Measurements from ENCODE around the gene BGN.

Gene BGN

DNA sequence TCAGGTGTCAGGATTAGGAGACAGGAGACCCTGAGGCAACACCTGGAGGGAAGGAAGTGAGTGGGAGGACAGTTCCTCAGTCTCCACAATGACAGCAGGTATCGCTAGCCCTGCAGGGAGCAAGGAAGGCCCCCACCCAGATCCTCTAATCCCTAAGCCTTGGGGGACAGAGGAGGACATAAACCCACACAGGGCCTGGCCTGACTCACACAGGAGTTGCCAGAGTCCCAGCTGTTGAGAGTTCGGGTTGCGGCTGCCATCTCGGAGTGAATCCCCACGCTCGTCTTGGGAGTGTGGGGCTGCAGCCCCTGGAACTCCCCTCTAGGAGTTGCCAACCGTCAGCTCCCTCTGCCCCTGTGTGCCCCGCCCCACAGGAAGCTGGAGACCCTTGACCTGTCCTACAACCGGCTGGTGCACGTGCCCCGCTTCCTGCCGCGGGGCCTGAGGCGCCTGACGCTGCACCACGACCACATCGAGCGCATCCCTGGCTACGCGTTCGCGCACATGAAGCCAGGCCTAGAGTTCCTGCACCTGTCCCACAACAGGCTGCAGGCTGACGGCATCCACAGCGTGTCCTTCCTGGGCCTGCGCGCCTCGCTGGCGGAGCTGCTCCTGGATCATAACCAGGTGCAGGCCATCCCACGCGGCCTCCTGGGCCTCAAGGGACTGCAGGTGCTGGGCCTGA, 9.2 kb upstream of the BGN start:
- DNase-seq = no peak

DNA sequence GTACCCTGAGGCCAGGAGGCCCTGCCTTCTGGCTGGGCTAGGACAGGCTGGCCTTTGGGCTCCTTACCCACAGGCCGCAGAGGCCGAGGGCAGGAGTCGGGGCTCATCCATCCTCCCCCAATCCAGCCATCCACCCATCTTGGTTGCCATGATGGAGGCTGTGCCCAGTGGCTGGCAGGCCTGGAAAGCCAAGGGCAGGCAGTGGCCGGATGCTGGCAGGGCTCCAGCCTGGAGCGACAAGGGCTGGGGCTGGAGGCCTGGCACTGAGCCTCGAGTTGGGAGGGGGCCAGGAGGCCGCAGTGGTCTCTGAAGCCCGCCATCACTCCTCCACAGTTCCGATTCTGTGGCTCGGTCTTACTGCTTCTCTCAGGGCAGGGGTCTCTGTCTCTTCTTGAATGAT, 8.6 kb upstream of the BGN start:
- no peak for DNase-seq

DNA sequence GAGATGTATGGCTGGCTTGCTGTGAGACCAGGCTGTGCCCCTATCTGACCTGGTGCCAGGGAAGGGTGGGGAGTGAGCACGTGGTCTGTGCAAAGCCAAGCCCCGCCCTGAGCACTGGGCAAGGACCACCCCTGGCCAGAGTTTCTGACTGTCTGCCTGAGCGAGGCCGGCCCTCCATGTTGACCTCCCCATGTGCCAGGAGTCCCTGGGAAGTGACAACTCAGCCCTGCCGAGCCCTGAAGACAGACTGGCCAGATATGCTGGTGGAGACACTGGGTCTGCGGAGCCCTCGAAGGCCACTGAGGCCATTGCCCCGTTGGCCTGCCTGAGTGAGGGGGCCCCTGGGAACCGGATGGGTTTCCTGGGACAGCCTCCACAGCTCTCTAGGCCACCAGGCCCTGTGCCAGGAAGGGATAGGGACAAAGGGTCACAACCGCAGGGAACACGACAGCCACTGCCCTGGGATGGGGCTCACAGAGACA, 7.1 kb upstream of the BGN start:
- DNase-seq = no peak

DNA sequence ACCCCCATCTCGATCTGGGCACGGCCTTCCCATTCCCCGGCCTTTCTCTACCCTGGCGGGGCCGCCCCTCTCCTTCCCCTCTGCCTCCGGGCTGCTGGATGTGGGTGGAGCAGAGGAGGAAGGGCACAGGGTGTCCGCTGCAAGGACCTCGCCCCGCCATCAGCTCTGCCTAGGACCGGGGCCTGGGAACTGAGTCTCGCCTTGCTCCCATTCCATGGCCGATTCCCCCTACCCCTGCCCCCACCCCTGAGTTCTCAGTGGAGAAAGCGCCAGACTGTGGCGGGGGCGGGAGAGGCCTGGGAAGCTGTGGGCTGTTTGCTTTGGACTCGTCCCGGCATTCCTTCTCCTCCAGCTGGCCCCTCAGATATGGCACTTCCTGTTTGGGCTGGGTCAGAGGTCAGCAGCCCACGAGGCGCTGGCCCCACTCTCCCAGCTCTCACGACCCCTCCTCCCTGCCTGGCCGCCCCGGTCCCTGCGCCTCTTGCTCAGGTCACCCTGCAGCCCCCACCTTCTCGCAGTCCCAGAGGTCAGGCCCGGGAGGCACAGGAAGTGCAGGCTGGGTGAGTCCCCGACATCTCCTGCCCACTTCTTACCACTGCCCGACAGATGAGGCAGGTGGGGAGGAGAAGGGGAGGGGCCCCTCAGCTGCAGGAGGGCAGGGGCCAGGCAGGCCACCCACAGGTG, 6.4 kb upstream of the BGN start:
- no peak for DNase-seq

DNA sequence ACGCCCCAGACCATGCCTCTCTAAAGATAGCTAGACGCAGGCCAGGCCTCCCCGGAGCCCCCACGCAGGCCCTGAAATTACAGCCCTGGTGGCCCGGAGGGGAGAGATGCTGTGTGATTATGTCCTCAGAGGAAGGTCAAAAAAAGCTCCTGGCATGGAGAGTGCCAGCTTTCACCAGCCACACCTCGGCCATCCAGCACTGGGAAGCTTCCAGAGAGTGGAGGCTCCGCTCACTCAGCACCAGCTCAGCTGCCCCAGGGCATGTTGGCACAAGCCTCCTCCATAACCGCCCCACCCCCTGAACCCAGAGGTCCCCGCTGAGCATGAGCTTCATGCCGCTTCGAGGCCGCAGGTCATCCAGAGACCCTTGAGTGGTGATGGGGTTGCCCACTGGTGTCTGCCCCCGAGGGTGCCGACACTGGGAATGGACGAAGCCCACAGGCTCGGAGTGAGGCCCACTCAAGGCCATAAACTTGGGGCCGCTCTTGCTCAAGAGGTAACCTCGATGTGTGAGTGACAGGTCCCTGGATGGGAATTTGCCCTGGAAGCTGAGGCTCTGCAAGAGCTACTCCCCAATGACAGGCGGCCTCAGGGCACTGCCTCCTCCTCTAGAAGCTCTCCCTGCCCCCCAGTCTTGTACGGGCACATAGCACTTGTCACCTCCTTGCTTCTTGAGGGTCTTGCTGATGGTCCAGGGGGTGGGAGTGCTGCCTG, 4.4 kb upstream of the BGN start:
- DNase-seq = no peak

DNA sequence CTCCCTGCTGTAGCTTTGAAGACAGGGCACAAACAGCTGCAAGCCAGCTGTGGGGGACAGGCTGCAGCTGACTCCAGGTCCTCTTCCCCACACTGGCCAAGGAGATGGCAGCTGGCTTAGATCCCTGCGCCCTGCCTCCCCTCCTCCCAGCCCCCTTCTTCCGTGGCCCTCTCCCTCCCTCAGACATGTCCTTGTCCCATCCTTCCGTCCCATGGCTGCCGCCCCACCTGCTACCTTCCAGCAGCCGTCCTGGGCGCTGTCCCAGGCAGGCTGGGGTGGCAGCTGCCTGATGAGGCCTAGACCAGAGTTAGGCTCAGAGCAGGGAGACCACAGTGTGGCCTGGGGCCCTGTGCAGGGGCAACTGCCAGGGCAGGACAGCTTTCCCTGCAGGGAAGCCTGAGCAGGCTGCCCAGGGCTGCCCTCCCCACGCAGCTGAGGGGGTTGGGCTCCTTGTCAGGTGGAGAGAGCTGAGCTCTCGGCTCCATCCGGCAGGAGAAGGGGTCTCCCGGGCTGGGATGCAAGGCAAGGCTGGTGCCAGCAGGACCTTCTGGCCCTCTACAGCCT, 3.3 kb upstream of the BGN start:
- DNase-seq = no peak

DNA sequence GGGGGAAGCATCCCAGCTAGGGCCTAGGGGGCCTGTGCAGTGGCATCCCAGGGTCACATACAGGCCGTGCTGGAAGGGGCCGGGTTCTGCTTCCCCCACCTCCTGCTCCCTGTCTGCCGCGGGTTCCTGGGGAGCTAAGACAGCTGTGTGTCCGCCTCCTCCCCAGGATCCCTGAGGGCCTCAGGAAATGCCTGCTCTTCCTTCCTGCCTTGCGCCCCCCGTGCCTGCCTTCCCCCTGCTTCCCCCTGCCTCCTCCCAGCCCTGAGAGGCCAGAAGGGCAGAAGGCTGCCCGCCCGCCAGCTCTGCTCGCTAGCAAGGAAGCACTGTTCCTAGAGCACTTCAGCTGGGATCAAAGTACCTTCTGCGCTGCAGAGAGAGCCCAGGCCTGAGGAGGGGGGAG, 2.9 kb upstream of the BGN start:
- DNase-seq = no peak

DNA sequence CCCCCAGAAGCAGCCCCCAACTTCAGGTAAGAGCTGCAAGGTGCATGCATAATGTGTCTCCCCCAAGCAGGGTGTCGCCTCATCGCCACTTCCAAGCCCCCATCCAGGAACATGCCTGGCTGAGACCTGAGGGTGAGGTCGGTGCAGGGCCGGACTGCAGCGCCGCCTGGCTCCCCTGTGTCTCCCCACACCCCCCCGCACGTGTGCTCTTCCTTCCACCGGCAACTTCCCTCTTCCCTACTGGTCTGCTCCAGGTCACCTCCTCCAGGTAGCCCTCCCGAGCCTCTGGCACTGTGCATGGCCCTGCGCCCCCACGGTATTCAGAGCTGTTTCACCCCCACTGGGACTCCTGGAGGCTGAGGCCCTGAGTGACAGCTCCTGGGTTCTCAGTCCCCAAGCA, 2.2 kb upstream of the BGN start:
- no peak for DNase-seq

DNA sequence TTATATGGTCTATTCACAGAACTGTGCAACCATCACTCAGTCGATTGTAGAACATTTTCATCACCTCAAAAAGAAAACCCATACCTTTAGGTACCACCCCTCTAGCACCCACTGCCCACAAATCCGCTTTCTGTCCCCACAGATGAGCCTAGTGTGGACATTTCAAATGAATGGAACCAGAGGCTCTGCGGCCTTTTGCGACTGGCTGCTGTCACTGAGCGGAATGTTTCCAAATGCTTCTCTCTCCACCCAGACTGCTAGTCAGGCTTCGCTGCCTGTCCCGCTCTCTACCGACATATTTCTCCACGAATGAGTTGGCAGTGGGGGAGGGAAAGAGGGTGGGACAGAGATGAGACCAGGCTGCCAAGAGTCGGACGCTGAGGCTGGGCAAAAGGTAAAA, 1.7 kb upstream of the BGN start:
- no peak for DNase-seq

DNA sequence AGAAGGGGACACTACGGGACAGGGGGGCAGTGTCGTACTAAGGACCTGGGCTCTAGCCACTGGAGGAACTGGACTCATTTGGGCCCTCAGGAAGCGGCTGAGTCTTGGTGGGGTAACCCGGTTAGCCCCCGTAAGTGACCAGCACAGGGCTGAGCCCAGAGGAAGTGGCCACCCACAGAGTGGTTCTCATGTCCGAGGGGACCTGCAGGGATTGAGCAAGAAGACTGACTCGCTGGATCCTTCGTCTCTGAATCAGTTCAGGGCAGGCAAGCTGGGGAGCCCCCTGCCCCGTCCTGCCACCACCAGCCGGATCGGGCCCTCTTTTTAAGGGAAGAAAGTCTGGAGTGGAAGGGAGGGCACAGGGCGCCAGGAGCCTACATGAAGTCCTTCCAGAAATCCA, 719 bp upstream of the BGN start:
- no peak for DNase-seq

DNA sequence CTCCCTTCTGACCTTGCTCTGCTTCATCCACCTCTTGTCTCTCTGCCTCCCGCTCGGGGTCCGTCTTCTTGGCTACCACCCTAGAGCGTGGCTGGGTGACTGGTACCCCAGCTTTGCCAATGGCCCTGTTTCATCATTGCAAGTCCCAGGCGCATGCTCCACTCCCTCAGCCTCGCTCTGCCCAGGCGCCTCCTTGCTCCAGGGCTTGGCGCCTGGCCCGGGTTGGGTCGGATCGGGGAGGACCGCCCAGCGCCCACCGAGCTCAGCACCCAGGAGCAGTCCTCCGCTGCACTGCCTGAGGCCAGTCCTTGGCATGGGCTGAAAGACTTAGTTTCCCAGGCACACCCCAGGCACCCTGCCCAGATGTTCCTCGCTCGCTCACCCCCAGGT, 577 bp downstream of the BGN start:
- DNase-seq = no peak

DNA sequence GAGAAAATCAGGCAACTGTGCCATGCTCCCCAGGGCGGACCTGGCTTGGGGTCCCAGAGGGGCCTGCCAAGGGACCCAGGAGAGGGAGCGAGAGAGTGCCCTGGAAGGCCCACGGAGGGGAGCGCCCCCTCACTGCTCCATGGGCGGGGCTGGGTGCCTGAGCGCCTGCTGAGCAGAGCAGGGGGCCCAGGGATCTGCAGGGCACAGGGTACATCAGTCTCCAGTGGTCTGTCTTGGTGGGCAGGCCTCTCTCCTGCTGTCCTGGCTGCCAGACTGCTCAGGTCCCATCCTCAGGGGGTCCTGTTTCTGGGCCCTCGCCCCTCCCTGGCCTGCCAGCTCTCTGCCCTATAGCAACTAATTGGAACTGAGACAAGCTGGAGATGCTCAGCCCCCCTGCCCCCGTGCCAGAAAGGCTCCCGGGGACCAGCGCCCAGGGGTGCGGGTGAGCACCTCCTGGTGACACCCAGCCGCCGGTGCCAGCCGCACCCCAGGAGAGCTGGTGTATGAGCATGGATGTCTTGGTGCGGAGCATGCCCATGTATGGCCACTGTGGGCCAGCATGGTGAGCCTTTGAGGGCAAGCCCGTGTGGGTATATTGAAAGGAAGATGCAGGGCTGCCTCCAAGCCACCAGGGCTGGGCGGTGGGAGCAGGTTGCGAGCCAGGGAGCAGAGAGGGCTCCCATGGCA, 1.3 kb downstream of the BGN start:
- DNase-seq = no peak

DNA sequence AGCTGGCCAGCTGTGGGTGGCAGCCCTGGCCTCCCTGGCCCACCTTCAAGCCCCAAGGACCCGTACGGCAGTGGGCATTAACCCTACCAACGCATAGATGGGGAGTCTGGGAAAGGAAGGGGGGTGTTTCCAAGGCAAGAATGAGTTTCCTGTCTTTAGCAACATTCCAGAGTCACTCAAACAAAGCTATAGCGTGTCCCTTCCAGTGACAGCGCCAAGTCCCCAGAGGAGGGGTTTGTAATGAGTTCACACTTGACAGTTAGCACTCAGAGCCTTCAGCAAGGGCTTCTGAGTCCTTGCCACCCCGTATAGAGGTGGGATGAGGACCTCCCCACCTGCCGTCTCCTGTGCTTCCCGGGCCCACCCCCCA, 1.8 kb downstream of the BGN start:
- DNase-seq = no peak

DNA sequence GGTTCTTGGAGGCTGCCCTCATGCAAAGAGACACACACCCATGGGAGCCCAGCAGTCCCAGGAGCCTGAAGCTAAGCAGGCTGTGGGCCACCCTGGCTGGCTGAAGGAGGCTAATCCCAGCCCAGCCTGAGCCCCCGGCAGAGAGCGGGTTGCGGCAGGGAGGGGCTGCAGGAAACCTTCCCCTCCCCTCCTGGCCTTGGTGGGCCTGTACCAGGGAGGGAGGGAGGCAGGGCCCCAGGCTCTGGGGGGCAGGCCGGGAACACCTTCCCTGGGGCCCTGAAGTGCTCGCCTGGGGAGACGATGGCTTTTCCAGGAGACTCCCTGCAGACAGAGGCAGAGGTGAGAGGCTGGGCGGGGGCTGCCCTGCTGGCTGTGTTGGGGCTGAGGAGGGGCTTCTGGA, 3.7 kb downstream of the BGN start:
- DNase-seq = no peak

DNA sequence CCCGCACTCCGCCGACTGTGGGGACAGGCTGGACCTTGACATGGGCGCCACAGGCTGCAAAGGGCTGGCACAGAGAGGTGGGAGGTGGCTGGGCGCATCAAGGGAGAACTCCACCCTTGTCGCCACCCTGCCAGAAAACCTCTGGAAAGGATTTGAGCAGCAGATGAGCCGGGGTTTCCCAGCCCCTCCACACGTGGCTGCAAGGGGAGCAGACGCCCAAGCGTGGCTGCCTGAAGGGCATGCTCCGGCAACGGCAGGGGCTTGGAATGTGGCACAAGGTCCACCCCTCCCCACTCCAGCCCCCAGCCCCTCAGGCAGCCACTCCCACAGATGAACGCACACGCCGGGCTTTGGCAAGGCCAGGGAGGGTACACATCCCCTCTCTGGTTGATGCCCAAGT, 4.6 kb downstream of the BGN start:
- DNase-seq = no peak

DNA sequence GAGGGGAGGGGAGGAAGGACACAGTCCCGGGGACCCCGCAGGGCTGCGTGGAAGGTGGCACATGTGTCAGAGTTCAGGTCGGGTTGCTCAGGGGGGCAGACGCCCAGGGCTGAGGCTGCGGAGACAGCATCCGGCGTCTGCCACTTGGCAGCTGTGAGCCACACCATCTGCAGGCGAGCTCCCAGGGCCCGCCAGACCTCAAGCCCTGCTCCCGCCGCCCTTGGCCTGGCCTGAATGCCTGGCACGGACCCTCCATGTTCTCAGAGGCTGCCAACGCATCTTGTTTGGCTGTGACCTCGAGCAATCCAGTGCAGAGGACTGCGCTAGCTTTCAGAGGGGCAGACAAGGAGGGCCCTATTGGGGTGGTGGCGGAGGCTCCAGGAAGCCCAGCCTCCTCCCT, 5.1 kb downstream of the BGN start:
- DNase-seq = no peak

DNA sequence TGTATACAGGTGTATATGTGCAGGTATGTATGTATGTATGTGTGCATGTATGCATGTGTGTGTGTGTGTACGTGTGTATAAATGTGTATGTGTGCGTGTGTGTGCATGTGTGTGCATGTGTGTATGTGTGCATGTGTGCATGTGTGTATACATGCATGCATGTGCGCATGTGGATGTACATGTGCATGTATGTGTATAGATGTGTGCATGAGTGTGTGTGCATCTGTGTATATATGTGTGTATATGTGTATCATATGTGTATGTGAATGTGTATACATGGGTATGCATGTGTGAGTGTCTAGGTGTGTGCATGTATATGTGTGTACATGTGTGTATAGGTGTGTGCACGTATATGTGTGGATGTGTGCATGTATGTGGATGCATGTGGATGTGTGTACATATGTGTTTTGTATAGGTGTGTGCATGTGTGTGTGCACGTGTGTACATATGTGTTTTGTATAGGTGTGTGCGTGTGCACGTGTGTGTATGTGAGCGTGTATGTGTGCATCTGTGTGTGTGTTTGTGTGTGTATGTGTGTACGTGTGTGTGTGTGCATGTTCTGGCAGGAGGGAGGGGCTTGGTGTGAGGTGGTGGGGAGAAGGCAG, 6.0 kb downstream of the BGN start:
- DNase-seq = no peak

DNA sequence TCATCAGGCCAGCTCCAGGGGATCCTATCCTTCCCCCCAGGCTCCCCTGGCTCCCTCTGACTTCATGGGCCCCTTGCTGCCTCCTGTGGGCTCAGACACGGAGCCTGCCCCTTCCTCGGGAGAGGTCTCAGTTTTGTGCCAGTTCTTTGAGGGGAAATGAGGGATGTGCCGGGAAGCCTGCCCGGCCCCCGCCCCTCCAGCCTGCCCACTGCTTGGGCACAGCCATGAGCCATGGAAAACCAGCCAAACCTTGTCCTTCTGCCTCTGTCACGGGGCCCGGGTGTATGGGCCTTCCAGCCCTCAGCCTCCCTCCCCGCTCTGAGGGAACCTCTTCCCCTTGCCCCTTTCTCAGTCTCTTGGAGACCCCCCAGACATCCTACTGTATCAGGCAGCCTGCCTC, 6.8 kb downstream of the BGN start:
- no peak for DNase-seq

DNA sequence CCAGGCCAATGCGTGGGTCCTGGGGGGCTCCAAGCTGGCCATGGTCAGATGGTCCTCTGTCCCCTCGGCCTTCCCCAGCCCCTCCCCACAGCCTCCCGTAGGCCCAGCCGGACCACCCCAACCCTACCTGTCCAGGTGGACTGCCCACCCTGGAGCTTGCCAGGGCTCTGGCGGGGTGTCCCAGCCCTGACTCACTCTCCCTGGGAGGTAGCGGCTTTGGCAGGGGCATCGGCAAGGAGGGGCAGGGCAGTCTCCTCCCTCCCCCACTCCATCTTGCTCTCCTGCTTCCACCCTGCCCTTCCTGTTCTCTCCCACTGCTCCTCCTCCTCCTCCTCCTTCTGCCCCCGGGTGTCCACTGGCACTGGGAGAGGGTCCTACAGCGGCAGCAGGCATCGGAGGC, 7.4 kb downstream of the BGN start:
- no peak for DNase-seq

DNA sequence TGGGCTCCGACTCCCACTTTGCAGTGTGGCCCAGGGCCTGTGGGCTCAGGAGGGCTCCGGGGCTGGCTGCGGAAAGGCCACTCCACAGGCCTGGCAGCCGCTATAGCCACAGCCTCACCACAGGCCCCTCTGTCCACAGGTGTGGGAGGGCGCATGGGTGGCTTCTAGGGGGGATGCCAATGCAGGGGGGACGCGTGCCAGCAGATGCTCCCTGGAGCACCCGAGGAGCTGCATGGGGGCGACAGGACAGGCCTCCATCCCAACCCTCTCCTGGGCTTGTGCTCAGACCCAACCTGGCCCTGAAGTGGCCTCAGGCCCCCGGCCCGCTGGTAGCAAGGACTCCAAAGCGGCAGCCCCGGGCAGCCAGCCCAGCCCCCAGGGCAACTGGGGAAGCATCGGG, 8.0 kb downstream of the BGN start:
- no peak for DNase-seq

DNA sequence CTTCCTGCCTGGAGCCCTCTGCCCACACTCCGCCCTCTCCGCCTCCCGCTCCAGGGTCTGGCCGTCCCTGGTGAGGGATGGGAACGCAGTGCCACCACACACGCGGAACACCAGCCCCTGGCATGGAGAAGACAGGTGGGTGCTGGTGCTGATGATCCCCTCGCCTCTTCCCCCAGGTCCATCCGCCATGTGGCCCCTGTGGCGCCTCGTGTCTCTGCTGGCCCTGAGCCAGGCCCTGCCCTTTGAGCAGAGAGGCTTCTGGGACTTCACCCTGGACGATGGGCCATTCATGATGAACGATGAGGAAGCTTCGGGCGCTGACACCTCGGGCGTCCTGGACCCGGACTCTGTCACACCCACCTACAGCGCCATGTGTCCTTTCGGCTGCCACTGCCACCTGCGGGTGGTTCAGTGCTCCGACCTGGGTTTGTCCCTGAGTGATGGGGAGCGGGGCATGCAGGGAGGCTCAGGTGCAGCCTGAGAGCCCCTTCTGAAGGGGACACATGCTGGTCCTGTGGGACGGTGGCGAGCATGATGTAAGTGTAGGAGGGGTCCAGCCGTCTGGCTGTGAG, 9.8 kb downstream of the BGN start:
- no peak for DNase-seq

DNA sequence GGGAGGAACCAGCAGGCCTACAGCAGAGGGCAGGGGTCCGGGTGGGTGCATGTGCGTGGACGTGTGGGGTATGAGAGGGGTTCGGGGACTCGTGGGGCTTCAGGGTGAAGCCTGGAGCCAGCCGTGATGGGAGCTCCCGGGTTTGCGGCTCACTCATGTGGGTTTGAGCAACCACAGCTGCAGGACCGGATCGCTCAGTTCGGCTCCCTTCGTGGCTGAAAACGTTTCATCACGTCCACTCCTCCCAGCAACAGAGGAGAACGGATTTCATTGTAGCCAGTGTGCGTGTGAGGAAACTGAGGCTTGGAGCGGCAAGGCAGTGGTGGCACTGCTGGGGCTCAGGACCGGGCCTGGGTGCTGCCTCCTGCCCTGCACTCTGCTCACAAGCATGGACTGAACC, 10.6 kb downstream of the BGN start:
- DNase-seq = no peak

Measured in hematopoietic multipotent progenitor cell treated with erythropoietin and hydrocortisone succinate and interleukin-3 and kit ligand, for 8 days (in vitro differentiated cells).